RWPE1 (cell line): ENCODE data around the gene CCNI2.

Experiments used
- CTCF ChIA-PET: fragments of 350-600 bp; sonication (Branson Sonifier 250); formaldehyde crosslinking; extraction: SDS; loops from one replicate; lab custom pipeline; 2021; lab: Yijun Ruan, JAX
- POLR2A ChIA-PET: fragments of 400-600 bp; formaldehyde crosslinking; extraction: SDS; loops from one replicate; lab custom pipeline; 2020; ENCODE audit warnings: antibody characterized with exemption; ENCODE audit not compliant: low non-redundant PET; lab: Yijun Ruan, JAX
- DNase-seq: peaks from one replicate; pipeline ENCODE4 v3.0.0; 2012; ENCODE audit warnings: low spot score
- H3K27ac ChIP-seq: fragments of 450-650 bp; 2 replicates; pipeline ENCODE4 v1.5.1; 2017
- CTCF ChIP-seq: fragments of 450-650 bp; conservative IDR thresholded peaks from 2 replicates; pipeline ENCODE4 v1.5.1; 2017; ENCODE audit warnings: low read depth, mild to moderate bottlenecking

CCNI2 gene

GRCh38 chr5:132773114-132773513 lies 25.9 kb downstream of the CCNI2 start:
- no peak overlapping the region for H3K27ac ChIP-seq
- POLR2A ChIA-PET: no interaction called here
- DNase-seq: no peak
- CTCF ChIA-PET: no interaction called here
- TF ChIP-seq CTCF: no peak

- no peak for DNase-seq
- ChIA-PET CTCF (interaction anchor here (0.6 to 2.0 kb wide), 3 partner anchors 9 to 46 kb away, joined by 4 to 10 read pairs (median 4); no protein-coding TSS in a partner anchor), POLR2A (no interaction called here)
- peak overlapping the region; percentile 16; the same call in 1 of the 2 replicates for H3K27ac ChIP-seq
- no peak for TF ChIP-seq CTCF
Observed at GRCh38 chr5:132773601-132774355, 26.6 kb downstream of the CCNI2 start.

GRCh38 chr5:132774406-132774805 lies 27.2 kb downstream of the CCNI2 start:
- H3K27ac ChIP-seq: peak overlapping the region; percentile 16; the same call in 1 of the 2 replicates
- ChIA-PET POLR2A (no interaction called here), CTCF (interaction anchor here (0.5 to 2.0 kb wide), 4 partner anchors 9 to 1416 kb away, joined by 3 to 10 read pairs (median 4); no protein-coding TSS in a partner anchor)
- TF ChIP-seq CTCF: no peak
- DNase-seq: no peak

GRCh38 chr5:132774896-132775295 lies 27.7 kb downstream of the CCNI2 start:
- CTCF ChIA-PET: interaction anchor here (0.5 to 2.0 kb wide), 3 partner anchors 10 to 1415 kb away, joined by 3 to 10 read pairs (median 4); no protein-coding TSS in a partner anchor
- peak overlapping the region; percentile 16; the same call in 1 of the 2 replicates for H3K27ac ChIP-seq
- no peak for TF ChIP-seq CTCF
- POLR2A ChIA-PET: no interaction called here
- no peak for DNase-seq

- CTCF ChIA-PET: interaction anchor here (0.5 to 2.0 kb wide), 3 partner anchors 44 to 374 kb away, joined by 3 to 10 read pairs (median 3); no protein-coding TSS in a partner anchor
Observed at GRCh38 chr5:132775476-132775961, 28.3 kb downstream of the CCNI2 start.

More at GRCh38 chr5:132775476-132775961, 28.3 kb downstream of the CCNI2 start:
- no peak for DNase-seq
- POLR2A ChIA-PET: interaction anchor here (1.1 kb wide), 1 partner anchor 38 kb away, joined by 4 read pairs; the partner anchor contains the start of gene KIF3A
- no peak overlapping the region for H3K27ac ChIP-seq
- no peak for TF ChIP-seq CTCF
